Ascending aorta (tissue), 2 donors: ENCODE measurements around the gene SLF1. TPM values are rescaled to one million over a fixed set of nuclear protein-coding genes. Genes with fewer than 3 reads are reported as not detected.

Source experiments
- DNase-seq, 2 donors: peaks; one replicate each; pipeline ENCODE4 v3.0.0-alpha.2; 2019; ENCODE audit warnings: low spot score in 2 of 2
- H3K27ac ChIP-seq, 2 donors: fragments of 200-600 bp; sonication (generic); one replicate each; pipeline ENCODE4 v1.5.1; 2016 to 2017; ENCODE audit warnings: mild to moderate bottlenecking in 1 of 2
- H3K27me3 ChIP-seq: fragments of 200-600 bp; sonication (generic); one replicate; pipeline ENCODE4 v1.5.1; 2017
- H3K36me3 ChIP-seq, 2 donors: fragments of 200-600 bp; sonication (generic); one replicate each; pipeline ENCODE4 v1.5.1; 2016
- H3K4me1 ChIP-seq, 2 donors: fragments of 200-600 bp; sonication (generic); one replicate each; pipeline ENCODE4 v1.5.1; 2016 to 2017; ENCODE audit warnings: mild to moderate bottlenecking in 1 of 2
- H3K4me3 ChIP-seq, 2 donors: fragments of 200-600 bp; sonication (generic); one replicate each; pipeline ENCODE4 v1.5.1; 2016 to 2017; ENCODE audit warnings: mild to moderate bottlenecking in 1 of 2
- H3K9me3 ChIP-seq, 2 donors: fragments of 200-600 bp; sonication (generic); one replicate each; pipeline ENCODE4 v1.5.1; 2016
- intact Hi-C: fragments of 100-400 bp; cut with DNase I; formaldehyde crosslinking; loops from one replicate; pipeline ENCODE4 v1.15.1; 2023
- total RNA-seq: library from RNA; depleted of rRNA; stranded (reverse); fragments of >200 nt; gene quantifications from one replicate; pipeline ENCODE4 v1.1.0, GENCODE V29; 2016
- TF ChIP-seq, protein P1 (sequence below), 3 experiments: fragments of 200-600 bp in 2 of 3; fragments of 450-650 bp in 1 of 3; sonication (generic) in 2 of 3; IDR thresholded peaks; one replicate each; pipeline ENCODE4 v1.5.1; 2016 to 2019; ENCODE audit warnings: antibody characterized with exemption in 3 of 3, mild to moderate bottlenecking in 1 of 3, moderate library complexity in 1 of 3

SLF1 gene
- total RNA-seq, 1 donor from 2014 or later: 0.11 TPM

- Histone ChIP-seq H3K36me3 (no peaks in the 10 kb centered on the region), H3K4me1 (peaks cover 0 to 12% of the 10 kb centered on the region in 2 donors), H3K27ac (no peak overlapping the region), H3K27me3 (no peaks in the 10 kb centered on the region), H3K9me3 (no peaks in the 10 kb centered on the region), H3K4me3 (no peak overlapping the region)
- TF ChIP-seq, protein P1, sequence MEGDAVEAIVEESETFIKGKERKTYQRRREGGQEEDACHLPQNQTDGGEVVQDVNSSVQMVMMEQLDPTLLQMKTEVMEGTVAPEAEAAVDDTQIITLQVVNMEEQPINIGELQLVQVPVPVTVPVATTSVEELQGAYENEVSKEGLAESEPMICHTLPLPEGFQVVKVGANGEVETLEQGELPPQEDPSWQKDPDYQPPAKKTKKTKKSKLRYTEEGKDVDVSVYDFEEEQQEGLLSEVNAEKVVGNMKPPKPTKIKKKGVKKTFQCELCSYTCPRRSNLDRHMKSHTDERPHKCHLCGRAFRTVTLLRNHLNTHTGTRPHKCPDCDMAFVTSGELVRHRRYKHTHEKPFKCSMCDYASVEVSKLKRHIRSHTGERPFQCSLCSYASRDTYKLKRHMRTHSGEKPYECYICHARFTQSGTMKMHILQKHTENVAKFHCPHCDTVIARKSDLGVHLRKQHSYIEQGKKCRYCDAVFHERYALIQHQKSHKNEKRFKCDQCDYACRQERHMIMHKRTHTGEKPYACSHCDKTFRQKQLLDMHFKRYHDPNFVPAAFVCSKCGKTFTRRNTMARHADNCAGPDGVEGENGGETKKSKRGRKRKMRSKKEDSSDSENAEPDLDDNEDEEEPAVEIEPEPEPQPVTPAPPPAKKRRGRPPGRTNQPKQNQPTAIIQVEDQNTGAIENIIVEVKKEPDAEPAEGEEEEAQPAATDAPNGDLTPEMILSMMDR (IDR thresholded peaks at IDR 0.05): no peak
- no peak for DNase-seq
- intact Hi-C loops: no loop called here
These were observed 1.8 kb downstream of the SLF1 start for GRCh38 chr5:94620256-94620655.

- TF ChIP-seq, protein P1 (IDR thresholded peaks at IDR 0.05): no peak
- H3K4me1 ChIP-seq: peaks cover 0 to 12% of the 10 kb centered on the region in 2 donors
- H3K9me3 ChIP-seq: no peaks in the 10 kb centered on the region
- H3K27me3 ChIP-seq: no peaks in the 10 kb centered on the region
- no peak for DNase-seq
- H3K36me3 ChIP-seq: no peaks in the 10 kb centered on the region
- intact Hi-C loops: no loop called here
- H3K27ac ChIP-seq: no peak overlapping the region
- no peak overlapping the region for H3K4me3 ChIP-seq
These were observed 3.3 kb downstream of the SLF1 start for GRCh38 chr5:94621763-94622162.

DNA sequence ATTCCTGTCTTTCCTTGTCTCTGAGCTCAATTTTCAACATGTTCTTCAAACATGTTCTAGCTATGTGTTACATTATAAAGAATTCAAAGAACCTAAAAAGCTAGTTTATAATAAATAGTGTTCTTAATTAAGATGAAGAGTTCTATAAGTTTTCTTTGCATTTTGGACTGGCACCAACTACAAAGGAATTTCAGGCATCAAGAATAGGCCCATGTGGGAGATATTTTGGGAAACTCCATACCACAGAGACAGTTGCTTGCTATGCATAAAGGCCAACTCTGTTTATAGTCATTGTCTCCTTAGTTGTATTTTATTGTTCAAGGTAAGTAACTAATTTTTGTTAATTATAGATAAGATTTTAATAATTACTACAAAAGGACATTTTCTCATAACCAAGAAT is 4.5 kb downstream of the SLF1 start:
- Histone ChIP-seq H3K9me3 (no peaks in the 10 kb centered on the region), H3K27me3 (no peaks in the 10 kb centered on the region), H3K4me3 (no peak overlapping the region), H3K4me1 (peaks cover 0 to 4% of the 10 kb centered on the region in 2 donors), H3K36me3 (no peaks in the 10 kb centered on the region), H3K27ac (no peak overlapping the region)
- TF ChIP-seq, protein P1 (IDR thresholded peaks at IDR 0.05): no peak
- DNase-seq: no peak
- intact Hi-C loops: no loop called here

GRCh38 chr5:94623877-94624276 is 5.4 kb downstream of the SLF1 start:
- DNase-seq: no peak
- H3K4me1 ChIP-seq: peaks cover 0 to 4% of the 10 kb centered on the region in 2 donors
- TF ChIP-seq, protein P1 (IDR thresholded peaks at IDR 0.05): no peak
- no peaks in the 10 kb centered on the region for H3K9me3 ChIP-seq
- no peaks in the 10 kb centered on the region for H3K27me3 ChIP-seq
- no peak overlapping the region for H3K4me3 ChIP-seq
- intact Hi-C loops: no loop called here
- H3K36me3 ChIP-seq: no peaks in the 10 kb centered on the region
- no peak overlapping the region for H3K27ac ChIP-seq

DNA sequence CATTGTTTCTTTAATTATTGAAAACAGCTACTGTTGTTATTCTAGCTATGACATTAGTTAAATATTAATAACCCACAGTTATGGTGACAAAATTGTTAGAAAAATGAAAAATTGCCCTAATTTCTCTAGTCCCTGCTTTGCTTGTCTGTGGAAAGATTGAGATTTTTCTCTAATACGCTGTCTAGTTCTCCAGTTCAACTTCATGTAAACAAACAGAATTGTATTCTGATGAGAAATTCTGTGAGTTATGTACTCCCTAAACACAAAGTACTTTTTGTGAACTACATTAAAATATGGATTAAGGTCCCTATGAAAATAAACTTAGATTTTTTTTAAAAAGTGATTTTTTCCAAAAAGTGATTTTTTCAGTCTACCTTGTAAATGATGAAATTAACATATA is 8.7 kb downstream of the SLF1 start:
- no peak for DNase-seq
- intact Hi-C loops: no loop called here

More for the DNA sequence above, 8.7 kb downstream of the SLF1 start:
- Histone ChIP-seq H3K4me3 (no peak overlapping the region), H3K4me1 (no peaks in the 10 kb centered on the region), H3K9me3 (no peaks in the 10 kb centered on the region), H3K27ac (no peak overlapping the region), H3K36me3 (peaks cover 18 to 19% of the 10 kb centered on the region in 2 donors), H3K27me3 (no peaks in the 10 kb centered on the region)
- TF ChIP-seq, protein P1 (IDR thresholded peaks at IDR 0.05): no peak
